Activated CD4-positive, alpha-beta T cell treated with anti-CD3 and anti-CD28 coated beads, Interleukin-2, amount 50 U/mL, for 16 hours (primary cell): ENCODE measurements around the gene ENC1.

Source experiments
- DNase-seq: peaks from one replicate; pipeline ENCODE4 v3.0.0-alpha.2; 2020

Gene ENC1

GRCh38 chr5:74630453-74631066 lies 10.0 kb downstream of the ENC1 start:
- DNase-seq: peak; percentile 55

DNA sequence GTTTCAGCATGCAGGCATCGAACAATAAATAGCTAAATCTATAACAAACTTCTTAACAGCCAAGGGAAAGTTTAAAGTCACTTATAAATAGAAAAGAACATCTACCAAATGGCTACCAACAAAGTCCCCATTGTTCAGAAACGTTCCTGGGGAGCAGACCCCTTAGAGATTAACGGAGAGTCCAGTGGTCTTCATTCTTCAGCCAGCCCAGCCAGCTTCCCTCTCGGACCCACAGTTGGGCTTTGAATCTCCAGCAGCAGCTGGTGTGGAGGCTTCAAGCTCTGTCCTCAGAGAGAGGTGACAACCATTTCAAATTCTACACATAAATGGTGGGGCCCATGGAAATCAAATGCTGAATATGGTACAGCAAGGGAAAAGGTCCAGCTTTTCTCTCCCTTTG lies 11.2 kb downstream of the ENC1 start:
- no peak for DNase-seq

GRCh38 chr5:74628359-74628758 lies 12.2 kb downstream of the ENC1 start:
- DNase-seq: no peak

DNA sequence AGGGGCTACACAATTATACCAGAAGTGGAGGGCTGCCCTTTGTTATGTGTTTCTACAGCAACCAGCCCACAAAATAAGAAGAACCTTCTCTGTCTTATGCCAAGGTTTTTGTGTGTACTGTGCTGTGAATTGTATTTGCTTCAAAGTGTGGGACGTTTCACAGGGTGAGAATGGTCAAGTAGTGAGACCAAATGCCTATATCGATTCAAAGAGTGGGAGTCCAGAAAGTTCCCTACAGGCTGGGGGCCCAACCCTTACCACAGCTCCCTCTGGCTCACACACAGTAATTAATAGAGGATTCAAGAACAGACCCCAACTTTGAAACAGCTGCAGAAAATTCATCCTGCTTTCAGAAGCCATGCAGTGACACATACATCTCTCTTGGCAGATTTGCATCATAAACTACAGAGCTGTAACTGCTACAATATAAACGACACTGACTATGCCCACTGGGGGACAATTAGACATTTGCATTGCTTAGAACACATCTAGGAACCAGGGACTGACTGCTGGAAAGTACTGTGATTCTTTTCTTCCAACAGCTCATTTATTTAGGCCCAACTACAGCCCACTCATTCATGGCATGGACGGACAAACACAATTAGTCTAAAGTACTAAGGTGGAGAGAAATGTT lies 12.8 kb downstream of the ENC1 start:
- DNase-seq: no peak

DNA sequence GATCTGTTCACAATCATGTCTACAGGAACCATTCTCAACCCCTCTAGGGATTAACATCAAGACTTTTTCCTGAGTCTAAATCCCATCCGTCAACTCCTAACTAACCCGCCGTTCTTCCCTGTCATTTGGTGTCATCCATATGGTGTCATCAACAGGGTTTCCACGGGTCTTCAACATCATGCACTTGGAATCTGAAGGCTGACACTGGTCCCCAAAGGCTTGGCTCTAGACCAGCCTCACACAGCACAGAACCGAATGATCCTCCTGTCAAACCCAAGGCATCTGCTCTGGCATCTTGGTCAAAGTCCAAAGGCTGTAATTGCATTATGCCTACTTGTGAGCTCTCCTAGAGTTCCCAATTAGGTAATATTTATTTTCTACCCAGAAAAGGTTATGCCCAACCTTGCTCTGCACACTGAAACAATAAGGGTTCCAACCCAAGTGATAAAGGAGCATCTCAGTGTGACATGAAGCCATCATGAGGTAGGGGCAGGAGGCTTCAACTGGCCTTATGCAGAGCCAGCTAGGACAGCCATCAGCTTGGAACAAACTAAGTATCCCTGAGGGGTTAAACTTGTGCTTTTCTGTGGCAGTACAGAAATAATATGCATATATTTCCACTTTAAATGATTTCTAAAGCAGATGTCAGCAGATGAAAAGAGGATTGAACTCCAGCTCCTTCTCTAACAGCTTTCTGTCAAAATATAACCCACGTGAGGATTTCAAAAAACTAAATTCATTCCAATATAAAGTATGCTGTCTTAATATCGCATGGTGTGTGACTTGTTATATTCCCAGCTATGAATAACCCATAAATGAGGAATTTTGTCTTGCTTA lies 13.9 kb downstream of the ENC1 start:
- DNase-seq: no peak

DNA sequence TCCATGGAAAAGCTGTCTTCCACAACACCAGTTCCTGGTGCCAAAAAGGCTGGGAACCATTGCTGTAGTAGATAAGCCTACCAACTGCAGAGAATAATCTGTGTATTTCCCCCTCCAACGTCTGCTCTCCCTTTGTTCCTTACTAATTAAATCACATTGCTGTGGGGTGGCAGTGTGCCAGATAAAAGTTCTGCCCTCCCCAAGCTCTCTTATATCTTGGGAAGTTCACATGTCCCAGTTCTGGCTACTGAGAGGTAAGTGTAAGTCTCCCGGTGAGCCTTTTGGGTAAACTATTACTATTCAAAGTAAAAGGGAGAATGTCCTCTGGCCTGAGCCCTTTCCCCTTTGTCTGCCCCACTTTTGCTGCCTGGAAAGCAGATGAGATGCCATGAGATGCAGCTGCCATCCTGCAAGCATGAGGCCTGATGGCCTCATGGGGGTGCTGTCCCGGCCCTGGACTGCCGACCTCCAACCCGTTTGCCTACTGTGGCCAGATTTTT lies 14.7 kb downstream of the ENC1 start:
- no peak for DNase-seq

- no peak for DNase-seq
Measured at GRCh38 chr5:74624931-74625505, 15.5 kb downstream of the ENC1 start.

DNA sequence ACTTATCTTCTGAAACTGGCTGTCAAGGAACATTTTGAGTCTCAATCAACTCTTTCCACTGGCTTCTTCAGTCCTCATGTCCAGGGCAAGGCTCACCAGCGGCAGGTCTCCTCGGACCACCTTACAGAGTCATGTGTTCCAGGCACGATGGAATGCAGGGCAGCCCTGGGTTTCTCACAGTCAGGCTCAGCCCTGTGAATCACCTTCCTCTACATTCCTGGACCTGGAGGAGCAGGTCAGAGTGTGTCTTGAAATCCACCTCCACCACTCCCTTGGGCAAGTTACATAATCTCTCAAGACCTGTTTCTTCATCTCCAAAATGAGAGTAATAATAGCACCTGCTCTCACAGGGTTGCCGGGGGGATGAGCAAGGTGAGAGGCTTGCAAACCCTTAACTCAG lies 16.0 kb downstream of the ENC1 start:
- DNase-seq: no peak

DNA sequence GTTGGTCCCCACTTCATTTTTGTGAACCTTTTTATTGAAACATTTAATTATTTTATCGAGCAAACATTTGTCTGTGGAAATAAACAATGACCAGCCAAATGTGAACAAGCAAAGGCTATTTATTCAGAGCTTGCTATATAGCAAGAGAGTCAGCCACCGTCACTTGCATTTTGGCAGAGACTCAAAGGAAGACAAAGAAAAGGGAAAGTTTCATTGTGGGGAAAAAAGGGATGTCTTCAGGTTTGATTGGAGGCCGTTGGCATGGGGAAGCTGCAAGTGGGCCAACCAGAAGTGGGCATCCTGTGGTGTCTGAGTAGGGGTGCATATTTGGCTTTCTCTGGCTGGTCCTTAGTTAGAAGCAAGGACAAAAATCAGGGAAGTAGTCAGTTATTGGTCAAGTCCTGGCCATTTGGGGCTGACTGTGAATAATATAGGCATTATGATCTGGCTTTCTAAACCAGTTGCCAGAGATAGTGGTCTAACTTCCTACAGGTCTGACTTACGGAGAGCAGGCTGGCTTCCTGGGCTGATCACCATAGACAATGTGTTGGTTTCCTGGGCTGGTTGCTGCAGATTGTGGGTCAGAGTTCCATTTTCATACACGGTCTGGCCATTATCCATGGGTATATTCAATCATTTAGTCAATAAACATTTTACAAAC lies 16.6 kb downstream of the ENC1 start:
- no peak for DNase-seq

DNA sequence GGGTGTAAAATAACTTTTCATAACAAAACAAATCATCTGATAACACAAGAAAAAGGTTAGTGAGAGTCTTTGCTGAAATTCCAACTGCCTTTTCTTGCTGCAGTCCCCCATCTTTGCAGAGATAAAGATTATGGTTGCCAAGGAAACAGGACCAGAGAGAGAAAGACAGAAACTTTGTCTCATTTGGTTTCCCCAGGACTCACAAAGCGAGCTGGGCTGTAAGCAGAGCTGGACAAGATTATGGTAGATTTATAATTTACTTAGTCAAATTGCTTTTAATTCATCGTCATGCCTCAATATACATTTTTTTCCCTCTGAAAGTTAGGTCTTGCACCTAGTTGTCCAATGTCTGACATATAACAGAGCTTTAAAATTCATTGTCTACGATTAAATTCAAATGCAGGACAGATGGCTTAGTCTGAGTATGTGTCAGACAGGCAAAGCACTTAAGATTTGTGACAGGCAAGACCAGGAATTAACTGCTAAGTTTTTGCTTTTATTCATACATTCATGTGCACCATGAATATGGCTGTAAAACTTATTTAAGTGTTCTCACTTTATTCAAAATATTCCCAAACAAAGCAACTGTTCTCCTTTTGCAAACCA lies 17.4 kb downstream of the ENC1 start:
- no peak for DNase-seq

DNA sequence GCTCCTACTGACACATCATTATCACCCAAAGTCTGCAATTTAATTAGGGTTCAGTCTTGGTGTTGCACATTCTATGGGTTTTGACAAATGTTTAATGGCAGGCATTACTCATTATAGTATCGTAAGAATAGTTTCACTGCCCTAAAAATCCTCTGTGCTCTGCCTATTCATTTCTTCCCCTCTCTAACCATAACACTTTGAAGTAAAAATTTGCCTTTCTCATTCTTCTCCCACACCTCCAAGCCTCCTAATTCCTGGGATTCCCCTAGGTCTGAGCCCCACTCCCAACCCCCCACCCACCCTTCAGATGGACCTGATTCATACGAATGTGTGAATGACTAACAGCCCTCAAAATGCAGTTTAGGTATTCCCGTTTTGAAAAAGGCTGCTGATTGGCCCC lies 18.4 kb downstream of the ENC1 start:
- peak; percentile 60 for DNase-seq

GRCh38 chr5:74621492-74621891 lies 19.0 kb downstream of the ENC1 start:
- no peak for DNase-seq

DNA sequence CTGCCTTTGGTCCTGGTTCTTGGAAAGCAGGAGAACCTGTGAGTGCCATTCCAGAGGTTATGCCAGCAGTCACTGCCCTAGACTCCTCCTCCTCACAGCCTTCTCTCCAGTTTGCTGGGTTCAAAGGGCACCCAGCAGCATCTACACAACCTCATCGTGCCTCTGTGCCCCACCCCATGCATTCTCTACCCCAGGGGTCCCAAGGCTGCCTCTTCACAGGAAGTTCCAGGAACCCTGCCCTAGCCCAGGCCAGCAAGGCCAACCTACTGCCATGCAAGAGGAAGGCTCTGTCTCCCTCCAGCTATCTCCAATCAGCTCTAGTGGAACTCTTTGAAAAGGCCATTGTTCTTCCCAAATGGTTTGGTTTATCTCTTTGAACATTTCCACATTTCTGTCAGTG lies 21.2 kb downstream of the ENC1 start:
- DNase-seq: no peak

DNA sequence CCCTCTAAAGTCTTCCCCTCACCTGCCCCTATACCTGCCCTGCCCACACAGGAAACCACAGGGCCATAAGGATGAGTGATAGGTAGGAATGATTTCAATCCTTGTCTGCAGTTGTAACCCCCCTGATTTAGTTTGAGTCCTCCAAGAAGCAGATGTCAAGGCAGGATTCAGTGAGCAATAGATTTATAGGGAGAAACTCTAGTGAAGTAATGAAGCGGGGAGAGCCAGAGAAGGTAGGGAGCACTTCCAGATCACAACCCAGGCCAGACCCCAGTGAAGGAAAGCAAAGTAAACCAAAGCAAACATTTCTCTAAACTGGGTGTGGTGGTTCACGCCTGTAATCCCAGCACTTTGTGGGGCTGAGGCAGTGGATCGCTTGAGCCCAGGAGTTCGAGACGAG lies 22.4 kb downstream of the ENC1 start:
- DNase-seq: no peak

GRCh38 chr5:74617202-74617601 lies 23.3 kb downstream of the ENC1 start:
- DNase-seq: no peak

GRCh38 chr5:74616236-74617146 lies 24.0 kb downstream of the ENC1 start:
- no peak for DNase-seq

GRCh38 chr5:74613283-74613682 lies 27.2 kb downstream of the ENC1 start:
- no peak for DNase-seq

DNA sequence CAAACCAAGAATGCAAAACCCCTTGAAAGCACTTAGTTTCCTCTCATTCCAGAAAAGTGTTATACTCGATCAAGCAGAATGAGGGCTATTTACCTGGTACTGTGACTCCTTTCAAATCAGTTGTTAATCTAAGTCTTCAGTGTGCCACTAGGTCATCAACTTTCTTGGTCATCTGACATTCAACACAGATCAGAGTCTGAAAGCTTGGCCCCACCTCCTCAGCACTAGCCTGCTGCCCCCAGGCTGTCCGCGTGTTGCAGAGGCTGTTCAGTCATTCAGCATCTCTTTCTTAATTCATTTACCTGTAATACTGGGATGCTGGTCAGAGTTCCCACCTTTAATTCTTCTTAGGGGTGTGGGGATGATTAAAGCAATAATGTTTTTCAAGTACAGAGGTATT lies 28.5 kb downstream of the ENC1 start:
- no peak for DNase-seq

DNA sequence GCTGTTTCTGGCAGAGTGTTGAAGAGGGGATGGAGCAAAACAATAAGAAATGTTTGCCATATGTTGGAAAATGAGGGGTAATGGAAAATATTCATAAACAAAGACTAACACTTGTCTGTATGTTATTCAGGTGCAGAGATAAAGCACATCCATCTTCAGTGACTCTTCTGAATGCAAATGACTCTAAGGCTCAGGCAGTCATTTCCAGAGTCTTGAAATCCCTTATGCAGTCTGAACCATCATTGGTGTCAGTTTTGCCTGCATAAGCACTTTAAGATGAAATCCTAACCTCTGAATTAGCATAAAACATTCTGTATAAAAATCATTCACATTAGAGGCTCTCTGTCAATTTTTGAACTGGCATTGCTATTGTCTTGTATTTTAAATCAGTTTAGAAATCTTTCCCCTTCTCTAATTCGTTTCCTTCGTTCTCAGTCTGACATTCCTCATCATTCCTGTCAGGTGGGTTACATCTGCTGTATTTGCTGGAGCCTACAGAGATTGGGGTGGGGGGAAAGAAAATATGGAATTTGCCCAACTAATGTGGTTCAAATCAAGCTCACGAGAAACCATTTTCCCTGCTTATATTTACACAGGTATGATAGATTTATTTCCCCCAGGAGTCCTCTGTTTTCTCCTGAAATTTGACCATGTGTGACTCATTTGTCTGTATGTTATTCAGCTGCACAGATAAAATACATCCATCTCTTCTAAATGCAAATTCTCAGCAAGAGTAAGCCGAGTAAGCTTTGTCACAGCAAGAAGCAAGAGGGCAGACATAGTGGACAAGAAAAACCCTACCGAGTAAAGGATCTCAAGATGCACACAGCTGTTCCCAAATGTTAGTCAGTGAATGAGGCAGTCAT lies 31.6 kb downstream of the ENC1 start:
- DNase-seq: no peak

DNA sequence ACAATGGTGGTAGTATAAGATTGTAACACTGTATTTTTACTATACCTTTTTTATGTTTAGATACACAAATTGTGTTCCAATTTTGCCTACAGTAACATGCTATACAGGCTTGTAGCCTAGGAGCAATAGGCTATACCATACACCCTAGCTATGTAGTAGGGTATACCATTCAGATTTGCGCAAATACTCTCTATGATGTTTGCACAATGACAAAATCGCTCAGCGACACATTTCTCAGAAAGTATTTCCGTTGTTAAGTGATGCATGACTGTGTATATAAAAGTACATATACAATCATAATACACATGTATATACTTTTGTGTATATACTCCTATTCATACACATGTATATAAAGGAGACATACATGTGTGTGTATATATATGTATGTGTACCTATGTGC lies 34.8 kb downstream of the ENC1 start:
- no peak for DNase-seq

GRCh38 chr5:74603376-74603775 lies 37.2 kb downstream of the ENC1 start:
- no peak for DNase-seq
